Endodermal cell (in vitro differentiated cells): ENCODE measurements around the gene CTNNA2. TPM values are rescaled to one million over a fixed set of nuclear protein-coding genes. Genes with fewer than 3 reads are reported as not detected.

ENCODE experiments used
- DNase-seq: peaks from one replicate; pipeline ENCODE4 v3.0.0-alpha.2; 2017
- H3K27ac ChIP-seq: 2 replicates; pipeline ENCODE4 v1.5.1; 2013; ENCODE audit warnings: mild to moderate bottlenecking, low read depth, low read length, moderate library complexity
- H3K27me3 ChIP-seq: 2 replicates; pipeline ENCODE4 v1.6.1; 2013; ENCODE audit warnings: mild to moderate bottlenecking, low read length, moderate library complexity; ENCODE audit not compliant: insufficient read depth, control insufficient read depth, poor library complexity, severe bottlenecking
- H3K36me3 ChIP-seq: 2 replicates; pipeline ENCODE4 v1.7.0; 2013; ENCODE audit warnings: mild to moderate bottlenecking, low read length, moderate library complexity; ENCODE audit not compliant: control insufficient read depth, insufficient read depth
- H3K4me1 ChIP-seq: one replicate; pipeline ENCODE4 v1.7.0; 2013; ENCODE audit warnings: low read length; ENCODE audit not compliant: control insufficient read depth, insufficient read depth
- H3K4me3 ChIP-seq: 2 replicates; pipeline ENCODE4 v1.5.1; 2013; ENCODE audit warnings: mild to moderate bottlenecking, low read length, moderate library complexity
- H3K9ac ChIP-seq: 2 replicates; pipeline ENCODE4 v1.6.1; 2013; ENCODE audit warnings: mild to moderate bottlenecking, low read length, moderate library complexity; ENCODE audit not compliant: poor library complexity, severe bottlenecking; ENCODE audit errors: extremely low read depth
- H3K9me3 ChIP-seq: 2 replicates; pipeline ENCODE4 v1.6.1; 2013; ENCODE audit warnings: mild to moderate bottlenecking, low read length, moderate library complexity; ENCODE audit not compliant: control insufficient read depth
- H3K27ac Mint-ChIP-seq: 2 replicates; pipeline ENCODE4 v1.8.0; 2020; ENCODE audit warnings: mixed read lengths
- H3K27me3 Mint-ChIP-seq: 2 replicates; pipeline ENCODE4 v1.8.0; 2021; ENCODE audit warnings: mild to moderate bottlenecking, mixed read lengths; ENCODE audit not compliant: insufficient read depth
- H3K36me3 Mint-ChIP-seq: 2 replicates; pipeline ENCODE4 v1.8.0; 2020; ENCODE audit warnings: low read depth, mixed read lengths
- H3K4me1 Mint-ChIP-seq: 2 replicates; pipeline ENCODE4 v1.8.0; 2020; ENCODE audit warnings: mixed read lengths
- H3K4me3 Mint-ChIP-seq: 2 replicates; pipeline ENCODE4 v1.8.0; 2020; ENCODE audit warnings: mild to moderate bottlenecking, moderate library complexity, mixed read lengths
- H3K9me3 Mint-ChIP-seq: 2 replicates; pipeline ENCODE4 v1.8.0; 2020; ENCODE audit warnings: mild to moderate bottlenecking, mixed read lengths
- WGBS, 2 experiments: methylation state at CpG; one replicate each; pipeline versions ENCODE4 v1.1.5 to v1.1.7; 2013; ENCODE audit warnings: missing lambda C conversion rate in 2 of 2, mixed read lengths in 1 of 2; ENCODE audit not compliant: insufficient coverage in 1 of 2, insufficient read length in 1 of 2; 5-methylcytosine and 5-hydroxymethylcytosine counted together
- total RNA-seq, 2 donors: library from RNA; stranded (reverse); fragmentation: NEBNext Ultra II Directional in 1 of 2; extraction: Animal tissue kit (Norgen Biotek cat#: 25700) in 1 of 2; gene quantifications; 2 replicates in 1 of 2; 3 replicates in 1 of 2; pipeline ENCODE4 v1.2.1, GENCODE V29; 2021
- TF ChIP-seq, protein P1 (sequence below): fragments of 200-600 bp; sonication (generic); conservative IDR thresholded peaks from 2 replicates; pipeline ENCODE4 v1.5.0; 2021; ENCODE audit warnings: antibody characterized with exemption, mild to moderate bottlenecking

Gene CTNNA2
- total RNA-seq, 2 donors from 2014 or later: 7.7 to 9.8 TPM

DNA sequence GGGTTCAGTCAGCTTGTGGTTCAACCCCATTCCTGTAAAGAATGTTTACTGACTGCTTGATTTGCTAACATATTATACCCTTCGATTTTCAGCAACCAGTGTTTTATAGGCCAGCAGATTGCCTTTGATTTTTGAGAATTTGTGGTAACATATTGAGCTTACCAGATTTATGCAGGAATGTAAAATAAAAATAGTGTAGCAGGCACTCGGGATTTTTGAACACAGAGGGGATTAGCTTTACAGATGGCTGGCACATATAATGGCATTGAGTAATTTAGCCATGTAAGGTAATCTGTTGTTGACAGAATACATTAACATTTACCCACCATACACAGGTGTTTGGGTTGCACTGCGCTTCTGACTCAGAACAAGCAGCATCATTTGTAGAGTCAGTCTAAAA lies 437.7 kb downstream of the CTNNA2 start:
- TF ChIP-seq, protein P1, sequence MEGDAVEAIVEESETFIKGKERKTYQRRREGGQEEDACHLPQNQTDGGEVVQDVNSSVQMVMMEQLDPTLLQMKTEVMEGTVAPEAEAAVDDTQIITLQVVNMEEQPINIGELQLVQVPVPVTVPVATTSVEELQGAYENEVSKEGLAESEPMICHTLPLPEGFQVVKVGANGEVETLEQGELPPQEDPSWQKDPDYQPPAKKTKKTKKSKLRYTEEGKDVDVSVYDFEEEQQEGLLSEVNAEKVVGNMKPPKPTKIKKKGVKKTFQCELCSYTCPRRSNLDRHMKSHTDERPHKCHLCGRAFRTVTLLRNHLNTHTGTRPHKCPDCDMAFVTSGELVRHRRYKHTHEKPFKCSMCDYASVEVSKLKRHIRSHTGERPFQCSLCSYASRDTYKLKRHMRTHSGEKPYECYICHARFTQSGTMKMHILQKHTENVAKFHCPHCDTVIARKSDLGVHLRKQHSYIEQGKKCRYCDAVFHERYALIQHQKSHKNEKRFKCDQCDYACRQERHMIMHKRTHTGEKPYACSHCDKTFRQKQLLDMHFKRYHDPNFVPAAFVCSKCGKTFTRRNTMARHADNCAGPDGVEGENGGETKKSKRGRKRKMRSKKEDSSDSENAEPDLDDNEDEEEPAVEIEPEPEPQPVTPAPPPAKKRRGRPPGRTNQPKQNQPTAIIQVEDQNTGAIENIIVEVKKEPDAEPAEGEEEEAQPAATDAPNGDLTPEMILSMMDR: no peak
- H3K36me3 ChIP-seq: no peaks in the 10 kb centered on the region
- 80 to 94% methylated on average over 1 to 3 of the region's 3 CpGs for WGBS, 2 experiments
- H3K27ac Mint-ChIP-seq: no peak overlapping the region
- no peaks in the 10 kb centered on the region for H3K4me1 Mint-ChIP-seq
- H3K27ac ChIP-seq: no peak overlapping the region
- H3K27me3 Mint-ChIP-seq: no peaks in the 10 kb centered on the region
- no peaks in the 10 kb centered on the region for H3K9me3 ChIP-seq
- H3K9ac ChIP-seq: no peak overlapping the region
- DNase-seq: no peak
- H3K36me3 Mint-ChIP-seq: no peaks in the 10 kb centered on the region
- no peak overlapping the region for H3K4me3 ChIP-seq
- no peaks in the 10 kb centered on the region for H3K27me3 ChIP-seq
- no peaks in the 10 kb centered on the region for H3K9me3 Mint-ChIP-seq
- H3K4me3 Mint-ChIP-seq: no peak overlapping the region
- H3K4me1 ChIP-seq: no peaks in the 10 kb centered on the region

DNA sequence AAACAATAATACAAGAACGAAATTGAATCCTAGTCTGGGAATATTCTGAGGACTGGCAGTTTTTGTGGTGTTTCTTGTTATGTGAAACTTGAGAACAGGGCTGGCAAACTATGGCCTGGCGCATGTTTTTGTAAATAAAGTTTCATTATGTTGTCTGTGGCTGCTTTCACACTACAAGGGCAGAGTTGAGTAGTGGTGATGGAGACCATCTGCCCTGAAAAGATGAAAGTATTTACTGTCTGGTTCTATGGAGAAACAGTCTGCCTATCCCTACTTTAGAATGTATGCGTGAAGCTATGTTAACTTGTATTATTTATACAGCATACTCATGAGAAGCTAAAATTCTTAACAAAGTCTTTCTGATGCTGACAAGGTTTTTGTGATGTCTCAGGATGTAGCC lies 439.8 kb downstream of the CTNNA2 start:
- no peaks in the 10 kb centered on the region for H3K9me3 Mint-ChIP-seq
- TF ChIP-seq, protein P1: no peak
- no peak for DNase-seq

DNA sequence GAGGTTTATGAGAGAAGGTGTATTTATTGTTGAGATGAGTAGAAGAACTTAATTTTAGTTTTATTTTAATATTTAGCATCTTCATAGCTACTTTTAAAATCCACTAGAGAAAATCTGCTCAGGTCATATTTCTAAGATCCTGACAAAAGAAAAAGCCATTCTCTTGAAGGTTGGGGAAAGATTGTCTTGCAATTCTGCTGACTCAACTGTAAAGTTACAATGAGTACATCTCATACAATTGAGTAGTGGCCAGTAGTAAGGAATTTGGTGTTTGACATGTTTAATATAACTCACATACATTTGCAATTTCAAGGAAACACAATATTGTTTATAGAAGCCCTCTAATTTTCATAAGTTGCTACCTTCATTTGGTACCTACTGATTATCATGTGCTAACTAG lies 447.2 kb downstream of the CTNNA2 start:
- Mint-ChIP-seq H3K4me3 (no peak overlapping the region), H3K36me3 (no peaks in the 10 kb centered on the region), H3K4me1 (peaks cover 5% of the 10 kb centered on the region), H3K27ac (no peak overlapping the region), H3K9me3 (no peaks in the 10 kb centered on the region), H3K27me3 (no peaks in the 10 kb centered on the region)
- H3K36me3 ChIP-seq: no peaks in the 10 kb centered on the region
- no peak for DNase-seq
- H3K27ac ChIP-seq: no peak overlapping the region
- no peaks in the 10 kb centered on the region for H3K4me1 ChIP-seq
- no peaks in the 10 kb centered on the region for H3K9me3 ChIP-seq
- TF ChIP-seq, protein P1: no peak
- no peak overlapping the region for H3K4me3 ChIP-seq
- H3K27me3 ChIP-seq: no peaks in the 10 kb centered on the region
- H3K9ac ChIP-seq: no peak overlapping the region

More for the DNA sequence above, 439.8 kb downstream of the CTNNA2 start:
- no peaks in the 10 kb centered on the region for H3K27me3 Mint-ChIP-seq
- H3K36me3 ChIP-seq: no peaks in the 10 kb centered on the region
- no peak overlapping the region for H3K4me3 ChIP-seq
- H3K9me3 ChIP-seq: no peaks in the 10 kb centered on the region
- H3K9ac ChIP-seq: no peak overlapping the region
- H3K27ac ChIP-seq: no peak overlapping the region
- H3K4me1 Mint-ChIP-seq: no peaks in the 10 kb centered on the region
- no peaks in the 10 kb centered on the region for H3K4me1 ChIP-seq
- no peak overlapping the region for H3K4me3 Mint-ChIP-seq
- 98 to 100% methylated on average over 1 to 3 of the region's 3 CpGs for WGBS, 2 experiments
- no peak overlapping the region for H3K27ac Mint-ChIP-seq
- no peaks in the 10 kb centered on the region for H3K27me3 ChIP-seq
- no peaks in the 10 kb centered on the region for H3K36me3 Mint-ChIP-seq
